Uterus (tissue), 4 donors: Measurements from ENCODE around the gene GRK3. TPM values are rescaled to one million over a fixed set of nuclear protein-coding genes. Genes with fewer than 3 reads are reported as not detected.

Experiments used
- DNase-seq, 2 donors: peaks; one replicate each; pipeline ENCODE4 v3.0.0-alpha.2; 2019 to 2020
- H3K27ac ChIP-seq, 2 donors: fragments of 200-600 bp; sonication (generic); 1 replicate in 1 of 2; 2 replicates in 1 of 2; pipeline ENCODE4 v1.5.1; 2016 to 2018
- H3K27me3 ChIP-seq, 2 donors: fragments of 200-600 bp; sonication (generic); one replicate each; pipeline ENCODE4 v1.5.1; 2018 to 2019; ENCODE audit warnings: control low read depth in 1 of 2
- H3K36me3 ChIP-seq, 2 donors: fragments of 200-600 bp; sonication (generic); one replicate each; pipeline ENCODE4 v1.5.1; 2019; ENCODE audit warnings: control low read depth in 1 of 2
- H3K4me1 ChIP-seq, 2 donors: fragments of 200-600 bp; sonication (generic); one replicate each; pipeline ENCODE4 v1.5.1; 2018 to 2019; ENCODE audit warnings: control low read depth in 1 of 2
- H3K4me3 ChIP-seq, 2 donors: fragments of 200-600 bp; sonication (generic); 1 replicate in 1 of 2; 2 replicates in 1 of 2; pipeline ENCODE4 v1.5.1; 2018 to 2019; ENCODE audit warnings: mild to moderate bottlenecking in 1 of 2
- H3K9me3 ChIP-seq, 2 donors: fragments of 200-600 bp; sonication (generic); one replicate each; pipeline ENCODE4 v1.5.1; 2019; ENCODE audit warnings: control low read depth in 1 of 2
- POLR2A ChIP-seq, 2 donors: fragments of 450-650 bp; IDR thresholded peaks; one replicate each; pipeline ENCODE4 v1.6.1; 2016; ENCODE audit warnings: antibody characterized with exemption in 2 of 2, mild to moderate bottlenecking in 1 of 2, moderate library complexity in 1 of 2
- intact Hi-C: fragments of 100-400 bp; cut with DNase I; formaldehyde crosslinking; loops from one replicate; pipeline ENCODE4 v1.15.1; 2023; ENCODE audit warnings: low total_unique reads
- total RNA-seq, 4 donors: library from RNA; depleted of rRNA in 3 of 4; stranded (reverse); fragments of >200 nt in 3 of 4; gene quantifications; one replicate each; pipeline versions ENCODE4 v1.1.0 to v1.2.4, GENCODE V29; 2014 to 2023
- TF ChIP-seq, protein P1 (sequence below), 4 experiments: fragments of 200-600 bp in 2 of 4; fragments of 450-650 bp in 2 of 4; sonication (generic) in 2 of 4; IDR thresholded peaks; one replicate each; pipeline ENCODE4 v1.5.1; 2016 to 2019; ENCODE audit warnings: antibody characterized with exemption in 4 of 4, mild to moderate bottlenecking in 2 of 4, moderate library complexity in 1 of 4
- donor health status: DM: yes; HTN: yes; CAD: no.

GRK3 gene
- total RNA-seq, 4 donors from 2014 or later, result 1.3 to 15.8 (median 8.9) TPM

DNA sequence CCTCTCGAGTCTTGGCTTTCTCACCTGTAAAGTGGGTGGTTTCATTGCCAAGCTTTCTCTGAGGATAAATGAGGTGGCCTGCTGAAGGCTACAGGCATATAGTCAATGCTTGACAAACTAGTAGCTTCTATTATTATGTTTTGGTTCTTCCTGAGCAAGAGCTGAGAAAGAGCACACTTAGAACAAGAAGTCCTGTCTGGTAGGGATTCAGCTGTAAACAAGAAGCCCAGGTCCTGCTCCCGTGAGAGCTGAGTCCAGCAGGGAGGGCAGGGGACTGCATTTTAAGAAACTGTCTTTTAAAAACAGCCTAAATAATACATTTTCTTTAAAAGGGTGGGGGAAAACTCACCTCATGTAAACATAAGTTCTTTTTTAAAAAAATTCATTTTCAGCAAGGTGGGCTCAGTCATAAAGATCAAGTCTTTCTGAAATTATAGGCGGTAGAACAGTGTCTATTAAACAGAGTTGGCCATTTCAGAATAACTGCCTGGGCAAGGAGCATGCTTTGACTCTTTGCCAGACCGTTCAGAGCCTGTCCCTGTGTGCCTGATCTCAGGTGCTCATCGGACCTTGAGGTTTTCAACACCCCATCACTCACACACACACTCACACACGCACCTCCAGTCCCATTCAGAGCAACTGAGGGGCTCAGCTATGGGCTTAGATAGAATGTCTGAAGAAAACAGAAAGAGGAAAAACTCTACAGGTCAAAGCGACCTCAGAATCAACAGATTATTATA, 148.4 kb downstream of the GRK3 start:
- Histone ChIP-seq H3K27me3 (no peaks in the 10 kb centered on the region), H3K9me3 (no peaks in the 10 kb centered on the region), H3K4me3 (no peak overlapping the region), H3K36me3 (no peaks in the 10 kb centered on the region), H3K4me1 (no peaks in the 10 kb centered on the region), H3K27ac (no peak overlapping the region)
- intact Hi-C loops, result no loop called here
- DNase-seq, result no peak
- TF ChIP-seq POLR2A (IDR thresholded peaks at IDR 0.05), result no peak
- TF ChIP-seq, protein P1, sequence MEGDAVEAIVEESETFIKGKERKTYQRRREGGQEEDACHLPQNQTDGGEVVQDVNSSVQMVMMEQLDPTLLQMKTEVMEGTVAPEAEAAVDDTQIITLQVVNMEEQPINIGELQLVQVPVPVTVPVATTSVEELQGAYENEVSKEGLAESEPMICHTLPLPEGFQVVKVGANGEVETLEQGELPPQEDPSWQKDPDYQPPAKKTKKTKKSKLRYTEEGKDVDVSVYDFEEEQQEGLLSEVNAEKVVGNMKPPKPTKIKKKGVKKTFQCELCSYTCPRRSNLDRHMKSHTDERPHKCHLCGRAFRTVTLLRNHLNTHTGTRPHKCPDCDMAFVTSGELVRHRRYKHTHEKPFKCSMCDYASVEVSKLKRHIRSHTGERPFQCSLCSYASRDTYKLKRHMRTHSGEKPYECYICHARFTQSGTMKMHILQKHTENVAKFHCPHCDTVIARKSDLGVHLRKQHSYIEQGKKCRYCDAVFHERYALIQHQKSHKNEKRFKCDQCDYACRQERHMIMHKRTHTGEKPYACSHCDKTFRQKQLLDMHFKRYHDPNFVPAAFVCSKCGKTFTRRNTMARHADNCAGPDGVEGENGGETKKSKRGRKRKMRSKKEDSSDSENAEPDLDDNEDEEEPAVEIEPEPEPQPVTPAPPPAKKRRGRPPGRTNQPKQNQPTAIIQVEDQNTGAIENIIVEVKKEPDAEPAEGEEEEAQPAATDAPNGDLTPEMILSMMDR (IDR thresholded peaks at IDR 0.05), result no peak

DNA sequence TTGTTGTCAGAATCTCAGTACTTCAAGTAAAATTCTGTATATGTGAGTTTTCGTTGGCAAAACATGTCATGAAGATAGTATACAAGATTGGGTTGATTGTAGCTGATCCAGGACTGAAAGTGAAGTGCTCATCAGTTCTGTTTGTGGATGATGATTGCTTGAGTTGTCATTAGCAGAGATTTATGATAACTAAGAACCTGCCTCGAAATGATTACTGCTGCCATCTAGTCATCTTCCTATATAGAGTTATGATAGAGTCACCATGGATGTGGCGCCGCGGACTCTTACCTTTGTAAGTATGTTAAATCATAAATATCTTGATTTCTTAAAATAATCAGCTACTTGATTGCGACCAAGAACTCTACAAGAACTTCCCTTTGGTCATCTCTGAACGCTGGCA, 149.6 kb downstream of the GRK3 start:
- Histone ChIP-seq H3K36me3 (no peaks in the 10 kb centered on the region), H3K27ac (peak overlapping the region; percentile 10 to 54), H3K27me3 (no peaks in the 10 kb centered on the region), H3K9me3 (no peaks in the 10 kb centered on the region), H3K4me3 (no peak overlapping the region), H3K4me1 (no peaks in the 10 kb centered on the region)
- DNase-seq, result no peak
- TF ChIP-seq, protein P1 (IDR thresholded peaks at IDR 0.05), result no peak
- TF ChIP-seq POLR2A (IDR thresholded peaks at IDR 0.05), result no peak
- intact Hi-C loops, result no loop called here

DNA sequence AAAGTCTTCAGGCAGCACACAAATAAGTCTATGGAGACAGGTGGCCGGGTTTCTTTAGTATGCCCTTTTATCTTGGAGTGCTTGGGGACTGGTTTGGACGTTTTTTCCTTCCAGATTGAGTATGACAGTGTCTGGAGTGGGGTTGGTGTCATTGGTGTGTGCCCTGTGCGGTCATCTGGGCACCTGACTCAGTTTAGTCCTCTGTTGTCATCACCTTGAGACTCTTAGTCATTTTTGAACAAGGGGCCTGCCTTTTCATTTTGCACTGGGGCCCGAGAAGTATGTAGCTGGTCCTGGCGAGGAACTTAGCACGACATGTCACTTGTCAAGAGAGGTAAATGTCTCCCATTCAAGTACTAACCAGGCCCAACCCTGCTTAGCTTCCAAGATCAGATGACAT, 150.3 kb downstream of the GRK3 start:
- DNase-seq, result no peak
- intact Hi-C loops, result no loop called here
- H3K36me3 ChIP-seq, result no peaks in the 10 kb centered on the region
- no peak overlapping the region for H3K4me3 ChIP-seq
- H3K27me3 ChIP-seq, result no peaks in the 10 kb centered on the region
- H3K27ac ChIP-seq, result peak overlapping the region; percentile 23 to 54
- H3K9me3 ChIP-seq, result no peaks in the 10 kb centered on the region
- TF ChIP-seq POLR2A (IDR thresholded peaks at IDR 0.05), result no peak
- TF ChIP-seq, protein P1 (IDR thresholded peaks at IDR 0.05), result no peak
- H3K4me1 ChIP-seq, result no peaks in the 10 kb centered on the region

DNA sequence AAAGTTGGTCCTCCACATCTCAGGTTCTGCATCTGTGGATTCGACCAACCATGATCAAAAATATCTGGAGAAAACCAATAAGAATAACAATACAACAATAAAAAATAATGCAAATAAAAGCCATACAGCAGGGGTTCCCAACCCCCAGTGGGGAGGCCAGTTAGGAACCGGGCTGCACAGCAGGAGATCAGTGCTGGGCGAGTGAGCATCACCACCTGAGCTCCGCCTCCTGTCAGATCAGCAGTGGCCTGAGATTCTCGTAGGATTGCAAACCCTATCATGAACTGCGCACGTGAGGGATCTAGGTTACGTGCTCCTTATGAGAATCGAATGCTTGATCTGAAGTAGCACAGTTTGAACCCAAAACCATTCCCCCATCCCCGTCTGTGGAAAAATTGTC, 152.2 kb downstream of the GRK3 start:
- Histone ChIP-seq H3K27ac (no peak overlapping the region), H3K4me3 (no peak overlapping the region), H3K36me3 (no peaks in the 10 kb centered on the region), H3K4me1 (no peaks in the 10 kb centered on the region), H3K9me3 (no peaks in the 10 kb centered on the region), H3K27me3 (no peaks in the 10 kb centered on the region)
- DNase-seq, result no peak
- intact Hi-C loops, result no loop called here
- TF ChIP-seq, protein P1 (IDR thresholded peaks at IDR 0.05), result no peak
- no peak for TF ChIP-seq POLR2A (IDR thresholded peaks at IDR 0.05)

DNA sequence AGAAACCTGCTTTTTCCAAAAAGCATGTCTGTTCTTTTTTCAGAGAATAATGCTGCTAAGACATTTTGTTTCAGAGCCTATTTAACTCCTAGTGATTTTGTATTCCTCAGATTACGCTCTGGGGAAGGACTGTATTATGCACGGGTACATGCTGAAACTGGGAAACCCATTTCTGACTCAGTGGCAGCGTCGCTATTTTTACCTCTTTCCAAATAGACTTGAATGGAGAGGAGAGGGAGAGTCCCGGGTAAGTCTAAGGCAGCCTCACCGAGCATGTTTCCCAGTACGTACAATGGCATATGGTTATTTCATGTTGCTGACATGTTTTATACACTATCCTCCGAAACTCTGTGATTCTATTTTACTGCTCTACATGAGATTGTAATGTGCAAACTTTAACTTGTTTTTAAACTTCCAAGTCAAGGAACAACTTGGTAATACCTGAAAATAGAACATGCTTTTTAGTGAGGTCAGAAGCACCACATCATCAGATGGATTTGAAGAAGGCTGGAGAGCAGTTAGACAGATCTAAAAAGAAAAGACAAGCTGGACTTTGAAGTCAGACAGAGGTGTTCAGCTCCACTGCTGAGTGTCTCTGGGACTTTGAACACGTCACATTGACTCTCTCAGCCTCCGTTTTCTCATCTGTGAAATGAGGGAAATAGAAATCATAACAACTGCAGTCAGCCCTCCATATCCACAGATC, 153.8 kb downstream of the GRK3 start:
- intact Hi-C loops, result no loop called here
- Histone ChIP-seq H3K27ac (no peak overlapping the region), H3K27me3 (no peaks in the 10 kb centered on the region), H3K36me3 (no peaks in the 10 kb centered on the region), H3K4me3 (no peak overlapping the region), H3K4me1 (no peaks in the 10 kb centered on the region), H3K9me3 (no peaks in the 10 kb centered on the region)
- no peak for TF ChIP-seq POLR2A (IDR thresholded peaks at IDR 0.05)
- TF ChIP-seq, protein P1 (IDR thresholded peaks at IDR 0.05), result no peak
- DNase-seq, result no peak
